ENCODE results near the gene INTS3. TPM values are rescaled to one million over a fixed set of nuclear protein-coding genes. Genes with fewer than 3 reads are reported as not detected.

The INTS3 gene
- total and polyA plus RNA-seq, 8 donors, result 13.5 to 56.2 (median 20.0) TPM

DNA sequence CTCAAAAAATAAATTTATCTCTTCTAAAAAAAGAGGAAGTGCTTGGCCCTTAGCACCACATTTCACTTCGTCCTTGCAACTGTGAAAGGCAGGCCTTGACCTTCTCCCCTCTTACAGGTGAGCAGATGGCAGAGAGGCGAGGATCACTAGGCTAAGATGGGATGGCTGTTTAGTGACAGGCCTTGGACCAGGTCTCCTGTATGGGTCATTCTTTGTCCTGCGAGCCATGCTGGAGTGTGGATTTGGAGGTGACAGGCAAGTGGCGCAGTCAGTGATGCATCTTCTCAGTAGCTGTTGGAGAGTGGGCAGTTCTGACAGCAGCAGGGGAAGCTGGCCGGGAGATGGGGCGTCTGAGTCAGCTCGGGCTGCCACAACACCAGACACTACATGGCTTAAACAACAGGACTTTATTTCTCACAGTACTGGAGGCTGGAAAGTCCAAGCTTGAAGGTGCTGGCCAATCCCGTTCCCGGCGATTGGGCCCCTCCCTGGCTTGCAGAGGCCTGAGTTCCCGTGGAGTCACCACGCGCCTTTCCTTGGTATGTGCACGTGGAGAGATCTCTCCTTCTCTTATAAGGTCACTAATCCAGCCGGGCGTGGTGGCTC, 63.9 kb downstream of the INTS3 start:
- Histone ChIP-seq H3K36me3 (no peaks in the 10 kb centered on the region), H3K9me3 (no peaks in the 10 kb centered on the region), H3K4me3 (no peak overlapping the region), H3K4me1 (peaks cover 0 to 14% (median 6%) of the 10 kb centered on the region in 3 donors), H3K27me3 (no peaks in the 10 kb centered on the region), H3K27ac (peak overlapping the region in 2 of 4 donors; percentile 12 to 58)
- DNase-seq (peak in 1 of 6 donors; percentile 42), ATAC-seq (no peak), FAIRE-seq (no peak)
- 84 to 89% methylated on average over 16 of the region's 16 CpGs for WGBS, 2 donors
- intact Hi-C loops (cut with DNase I), result loop anchor here in 2 of 3 donors (10.0 kb wide), 2 partner anchors 153 to 193 kb away; partner anchors contain the start of genes DENND4B (in 1 of the 2) and RAB13 (in 1 of the 2)
- TF ChIP-seq, protein P1, sequence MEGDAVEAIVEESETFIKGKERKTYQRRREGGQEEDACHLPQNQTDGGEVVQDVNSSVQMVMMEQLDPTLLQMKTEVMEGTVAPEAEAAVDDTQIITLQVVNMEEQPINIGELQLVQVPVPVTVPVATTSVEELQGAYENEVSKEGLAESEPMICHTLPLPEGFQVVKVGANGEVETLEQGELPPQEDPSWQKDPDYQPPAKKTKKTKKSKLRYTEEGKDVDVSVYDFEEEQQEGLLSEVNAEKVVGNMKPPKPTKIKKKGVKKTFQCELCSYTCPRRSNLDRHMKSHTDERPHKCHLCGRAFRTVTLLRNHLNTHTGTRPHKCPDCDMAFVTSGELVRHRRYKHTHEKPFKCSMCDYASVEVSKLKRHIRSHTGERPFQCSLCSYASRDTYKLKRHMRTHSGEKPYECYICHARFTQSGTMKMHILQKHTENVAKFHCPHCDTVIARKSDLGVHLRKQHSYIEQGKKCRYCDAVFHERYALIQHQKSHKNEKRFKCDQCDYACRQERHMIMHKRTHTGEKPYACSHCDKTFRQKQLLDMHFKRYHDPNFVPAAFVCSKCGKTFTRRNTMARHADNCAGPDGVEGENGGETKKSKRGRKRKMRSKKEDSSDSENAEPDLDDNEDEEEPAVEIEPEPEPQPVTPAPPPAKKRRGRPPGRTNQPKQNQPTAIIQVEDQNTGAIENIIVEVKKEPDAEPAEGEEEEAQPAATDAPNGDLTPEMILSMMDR (IDR thresholded peaks at IDR 0.05), result no peak

- TF ChIP-seq, protein P1 (IDR thresholded peaks at IDR 0.05), result no peak
- no peaks in the 10 kb centered on the region for H3K36me3 ChIP-seq
- H3K4me1 ChIP-seq, result peaks cover 0 to 14% (median 6%) of the 10 kb centered on the region in 3 donors
- H3K4me3 ChIP-seq, result no peak overlapping the region
- ATAC-seq (no peak), FAIRE-seq (no peak), DNase-seq (peak in 1 of 6 donors; percentile 49)
- intact Hi-C loops (cut with DNase I), result loop anchor here in 2 of 3 donors (10.0 kb wide), 2 partner anchors 152 to 192 kb away; partner anchors contain the start of genes DENND4B (in 1 of the 2) and RAB13 (in 1 of the 2)
- no peaks in the 10 kb centered on the region for H3K27me3 ChIP-seq
- H3K27ac ChIP-seq, result no peak overlapping the region
- 83 to 87% methylated on average over 11 of the region's 11 CpGs for WGBS, 2 donors
- H3K9me3 ChIP-seq, result no peaks in the 10 kb centered on the region
Observed at GRCh38 chr1:153792631-153793041, 64.8 kb downstream of the INTS3 start.

- intact Hi-C loops (cut with DNase I), result loop anchor here in 2 of 3 donors (10.0 kb wide), 2 partner anchors 151 to 191 kb away; partner anchors contain the start of genes DENND4B (in 1 of the 2) and RAB13 (in 1 of the 2)
- ATAC-seq, result no peak
- no peak overlapping the region for H3K27ac ChIP-seq
- H3K27me3 ChIP-seq, result no peaks in the 10 kb centered on the region
- DNase-seq, result peak in 2 of 6 donors; percentile 38 to 44
- no peaks in the 10 kb centered on the region for H3K36me3 ChIP-seq
- no peak for FAIRE-seq
- no peak overlapping the region for H3K4me3 ChIP-seq
- no peaks in the 10 kb centered on the region for H3K9me3 ChIP-seq
- 66 to 72% methylated on average over 9 of the region's 9 CpGs for WGBS, 2 donors
- peaks cover 0 to 14% (median 6%) of the 10 kb centered on the region in 3 donors for H3K4me1 ChIP-seq
- TF ChIP-seq, protein P1 (IDR thresholded peaks at IDR 0.05), result no peak
Observed at GRCh38 chr1:153793261-153793972, 65.6 kb downstream of the INTS3 start.

- H3K36me3 ChIP-seq, result no peaks in the 10 kb centered on the region
- peaks cover 0 to 11% (median 4%) of the 10 kb centered on the region in 3 donors for H3K4me1 ChIP-seq
- no peaks in the 10 kb centered on the region for H3K9me3 ChIP-seq
- 80 to 81% methylated on average over 10 to 12 of the region's 12 CpGs for WGBS, 2 donors
- TF ChIP-seq, protein P1 (IDR thresholded peaks at IDR 0.05), result no peak
- intact Hi-C loops (cut with DNase I), result loop anchor here in 2 of 3 donors (10.0 kb wide), 2 partner anchors 151 to 191 kb away; partner anchors contain the start of genes DENND4B (in 1 of the 2) and RAB13 (in 1 of the 2)
- ATAC-seq (no peak), DNase-seq (peak in 2 of 6 donors; percentile 49 to 51), FAIRE-seq (no peak)
- H3K27ac ChIP-seq, result no peak overlapping the region
- no peak overlapping the region for H3K4me3 ChIP-seq
- no peaks in the 10 kb centered on the region for H3K27me3 ChIP-seq
Observed at GRCh38 chr1:153793973-153794615, 66.2 kb downstream of the INTS3 start.

All from pancreas (tissue), 10 donors.